Activated CD4-positive, alpha-beta T cell treated with anti-CD3 and anti-CD28 coated beads for 4 hours (primary cell): ENCODE measurements around the gene LCN12.
A peak's percentile ranks its signal among the peaks of the same experiment; 100 is the strongest.
"Not testable (repeated sequence)": the region's sequence is repeated elsewhere in the genome, so short reads cannot be mapped to it uniquely, and the experiment has no call there.

Experiments used
- DNase-seq, 2 donors: peaks; one replicate each; pipeline ENCODE4 v3.0.0-alpha.2; 2020

LCN12 gene

DNA sequence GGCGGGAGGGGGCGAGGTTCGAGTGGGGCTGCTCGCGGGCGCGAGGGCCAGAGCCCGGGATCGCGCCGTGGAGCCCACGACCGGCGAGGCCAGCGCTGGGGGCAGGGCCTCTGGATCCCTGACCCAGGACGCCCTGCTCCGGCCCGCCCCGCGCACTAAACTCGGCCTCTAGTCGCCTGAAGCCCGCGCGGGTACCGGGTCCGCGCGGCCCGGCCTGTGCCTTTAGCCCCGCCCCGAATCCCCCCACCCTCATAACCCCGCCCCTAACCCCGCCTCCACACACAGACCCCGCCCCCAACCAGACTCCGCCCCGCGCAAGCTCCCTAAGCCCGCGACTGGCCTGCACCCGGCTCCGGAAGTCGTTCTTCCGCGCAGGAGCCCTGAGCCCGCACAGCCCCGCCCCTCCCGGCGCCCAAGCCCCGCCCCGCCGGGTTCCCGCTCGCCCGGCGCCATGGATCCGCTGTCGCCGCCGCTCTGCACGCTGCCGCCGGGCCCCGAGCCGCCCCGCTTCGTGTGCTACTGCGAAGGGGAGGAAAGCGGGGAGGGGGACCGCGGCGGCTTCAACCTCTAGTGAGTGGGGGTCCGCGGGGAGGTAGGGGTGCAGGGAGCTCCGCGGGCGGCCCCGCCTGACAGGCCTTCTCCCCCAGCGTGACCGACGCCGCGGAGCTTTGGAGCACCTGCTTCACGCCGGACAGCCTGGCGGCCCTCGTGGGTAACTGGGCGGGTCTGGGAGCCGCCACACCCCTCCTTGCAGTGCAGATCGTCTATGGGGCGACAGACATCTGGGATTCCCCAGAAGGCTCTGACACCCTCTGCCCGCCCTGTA, 40.1 kb downstream of the LCN12 start, which contains the start of gene PAXX:
Gene PAXX (plus strand): TSS at position 430 of the 826 bp plus-strand sequence. CDS start 22 bp downstream, at position 452.
- peak; percentile 91 to 93 for DNase-seq

DNA sequence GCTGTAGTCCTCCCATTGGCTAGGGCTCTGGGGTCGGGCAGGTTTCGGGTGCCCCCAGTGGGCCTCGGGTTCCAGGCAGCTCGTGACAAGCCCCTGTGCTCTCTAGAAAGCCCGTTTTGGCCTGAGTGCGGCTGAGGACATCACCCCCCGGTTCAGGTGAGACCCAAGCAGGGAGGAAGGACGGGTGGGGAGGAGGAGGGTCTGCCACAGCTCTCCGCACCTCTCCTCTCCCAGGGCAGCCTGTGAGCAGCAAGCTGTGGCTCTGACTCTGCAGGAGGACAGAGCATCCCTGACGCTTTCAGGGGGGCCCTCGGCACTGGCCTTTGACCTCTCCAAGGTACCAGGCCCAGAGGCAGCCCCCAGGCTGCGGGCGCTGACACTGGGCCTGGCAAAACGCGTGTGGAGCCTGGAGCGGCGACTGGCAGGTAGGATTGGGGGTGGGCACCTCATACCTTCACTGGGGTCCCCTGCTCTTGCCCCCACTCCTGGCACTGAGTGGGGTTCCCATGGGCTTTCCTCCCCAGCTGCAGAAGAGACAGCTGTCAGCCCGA, 40.8 kb downstream of the LCN12 start:
- DNase-seq, result no peak

DNA sequence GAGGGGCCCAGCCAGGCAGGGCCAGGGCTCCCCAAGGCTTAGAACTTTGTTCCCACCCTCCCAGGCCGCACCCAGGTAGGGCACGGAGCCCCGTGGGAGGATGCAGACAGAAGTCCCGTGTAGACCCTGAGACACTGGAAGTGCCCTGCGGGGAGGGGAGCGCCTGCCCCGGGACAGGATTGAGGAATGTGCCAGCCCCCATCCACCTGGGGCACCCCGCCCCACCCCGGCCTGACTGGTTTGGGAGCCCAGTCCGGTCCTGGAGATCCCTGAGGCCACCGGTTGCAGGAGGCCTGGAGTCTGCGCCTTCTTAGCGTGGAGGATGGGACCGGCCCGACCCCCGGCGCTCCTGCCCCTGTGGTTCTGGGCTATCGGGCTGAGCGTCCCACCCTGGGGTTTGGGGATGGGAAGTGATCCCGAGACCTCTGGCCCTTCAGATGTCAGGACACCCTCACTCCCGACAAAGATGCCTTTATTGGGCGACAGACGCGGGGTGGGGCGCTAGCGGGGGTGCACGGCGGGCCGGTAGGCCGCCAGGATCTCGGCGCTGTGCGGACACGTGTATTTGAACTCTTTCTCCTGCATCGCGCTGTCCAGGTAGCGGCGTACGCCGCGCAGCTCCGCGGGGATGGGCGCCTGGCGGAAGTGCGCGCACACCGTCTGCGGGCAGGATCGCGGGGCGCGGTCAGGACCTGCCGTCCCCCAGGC, 42.3 kb downstream of the LCN12 start:
- no peak for DNase-seq

DNA sequence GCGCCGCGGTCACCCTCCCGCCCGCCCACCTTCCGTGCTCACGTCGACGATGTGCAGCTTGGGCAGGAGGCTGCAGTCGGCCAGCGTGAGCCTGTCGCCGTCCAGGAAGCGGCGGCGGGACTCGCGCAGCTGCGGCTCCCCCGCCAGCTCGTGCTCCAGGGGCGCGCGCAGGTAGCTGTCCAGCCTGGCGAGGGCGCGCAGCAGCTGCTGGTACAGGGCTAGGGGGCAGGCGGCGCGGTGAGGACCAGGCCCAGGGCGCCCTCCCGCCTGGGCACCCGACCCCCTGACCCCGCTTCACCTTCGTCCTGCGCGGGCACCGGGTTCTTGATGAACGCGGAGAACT, 42.8 kb downstream of the LCN12 start:
- DNase-seq, result no peak

DNA sequence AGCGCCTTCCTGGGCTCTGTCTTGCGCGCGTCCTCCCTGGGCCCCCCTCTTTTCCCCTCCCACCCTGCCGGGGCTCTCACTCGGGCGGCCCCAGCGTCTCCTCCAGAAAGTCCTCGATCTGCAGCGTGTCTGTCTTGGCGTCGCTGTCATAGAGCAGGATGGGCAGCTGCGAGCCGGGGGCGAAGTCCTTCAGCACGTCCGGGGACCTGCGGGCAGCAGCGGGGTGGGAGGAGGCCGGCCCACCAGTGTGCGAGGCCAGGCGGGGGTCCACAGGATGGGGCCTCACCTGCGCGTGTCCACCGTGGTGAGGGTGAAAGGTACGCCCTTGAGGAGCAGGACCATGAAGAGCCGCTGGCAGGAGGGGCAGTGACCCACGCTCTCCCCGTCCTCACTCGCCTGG, 43.3 kb downstream of the LCN12 start:
- DNase-seq, result no peak

DNA sequence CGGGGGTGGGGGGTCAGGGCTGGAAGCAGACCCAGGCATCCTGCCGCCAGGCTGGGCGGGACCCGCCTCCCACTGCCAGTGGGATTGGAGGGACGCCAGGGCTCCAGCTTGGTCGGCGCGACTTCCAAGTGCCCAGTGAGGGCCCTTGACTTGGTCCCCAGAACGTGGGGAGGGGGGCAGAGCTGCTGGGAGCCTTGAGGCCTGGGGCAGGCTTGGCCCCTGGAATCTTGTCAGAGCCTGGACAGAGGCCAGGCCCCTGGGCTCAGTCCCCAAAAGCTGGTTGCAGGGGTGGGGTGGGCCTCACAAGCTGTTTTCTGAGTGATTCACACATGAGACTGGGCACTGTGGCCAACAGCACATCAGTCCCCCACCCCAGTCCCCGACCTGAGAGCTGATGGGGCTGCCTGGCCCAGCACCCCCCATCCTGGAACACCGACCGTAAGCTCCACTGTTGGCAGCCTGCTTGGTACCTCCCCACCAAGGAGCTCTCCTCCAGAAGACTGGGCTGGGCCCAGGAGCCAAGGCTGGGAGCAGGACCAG, 43.8 kb downstream of the LCN12 start:
- no peak for DNase-seq

DNA sequence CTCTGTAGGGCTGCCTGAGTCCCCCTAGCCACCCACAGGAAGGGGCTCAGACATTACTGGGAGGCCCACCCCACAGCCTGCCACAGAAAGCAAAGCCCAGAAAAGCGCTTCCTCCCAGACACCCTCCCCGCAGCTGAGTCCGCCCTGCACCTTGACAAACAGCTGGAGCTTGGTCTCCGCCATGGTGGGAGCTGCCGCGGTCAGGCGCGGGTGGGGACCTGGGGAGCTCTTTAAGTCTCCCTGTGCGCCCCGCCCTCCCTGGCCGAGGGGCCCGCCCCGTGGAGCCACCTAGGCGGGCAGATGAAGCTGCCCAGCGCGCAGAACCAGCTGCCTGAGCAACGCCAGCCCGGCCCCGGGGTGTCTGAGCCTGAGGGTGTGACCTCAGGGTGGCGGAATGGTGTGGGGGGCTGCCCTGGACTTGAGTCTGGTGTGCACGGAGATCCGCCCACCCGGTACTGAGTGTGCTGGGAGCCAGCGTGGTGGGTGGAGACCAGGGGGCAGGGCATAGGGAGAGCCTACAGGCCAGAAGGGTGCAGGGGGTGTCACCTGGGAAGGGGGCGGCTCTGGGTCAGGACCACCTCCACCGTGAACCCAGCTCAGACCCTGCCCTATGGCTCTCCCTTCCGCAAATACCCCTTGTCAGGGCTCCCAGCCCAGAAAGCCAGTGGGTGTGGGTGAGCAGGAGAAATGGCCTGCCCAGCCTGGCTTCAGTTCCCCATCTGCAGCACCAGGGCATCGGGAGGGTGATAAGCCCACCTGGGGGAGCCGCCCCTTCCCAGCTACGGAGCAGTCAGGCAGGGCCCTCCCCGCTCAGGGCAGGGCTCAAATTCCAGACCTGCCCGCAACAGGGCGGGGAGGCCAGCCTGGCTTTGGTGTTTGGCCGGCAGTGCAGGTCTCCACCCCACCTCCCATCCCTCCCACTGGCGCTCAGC, 44.6 kb downstream of the LCN12 start, which contains the start of gene CLIC3:
Gene CLIC3 (minus strand): TSS at position 208 of the 932 bp plus-strand sequence. CDS start 25 bp downstream, at position 183.
- peak; percentile 22 to 45 for DNase-seq

DNA sequence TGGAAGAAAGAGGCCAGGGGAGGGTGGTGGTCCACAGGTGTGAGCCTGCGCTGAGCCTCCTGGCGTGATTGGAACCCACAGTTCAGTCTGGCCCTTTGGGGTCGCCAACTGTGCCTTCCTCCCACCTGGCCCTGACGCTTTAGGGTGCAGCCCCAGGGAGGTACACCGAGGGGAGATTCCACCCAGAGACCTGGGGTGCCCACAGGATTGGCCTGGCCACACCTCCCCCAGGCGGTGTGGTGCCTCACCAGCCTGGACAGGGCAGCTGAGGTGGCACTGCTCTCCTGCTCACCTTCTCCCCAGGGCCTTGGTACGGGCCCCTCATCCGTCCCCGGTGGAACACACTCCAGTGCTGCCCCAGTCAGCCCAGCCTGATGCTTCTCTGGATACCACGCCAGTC, 45.3 kb downstream of the LCN12 start:
- no peak for DNase-seq

DNA sequence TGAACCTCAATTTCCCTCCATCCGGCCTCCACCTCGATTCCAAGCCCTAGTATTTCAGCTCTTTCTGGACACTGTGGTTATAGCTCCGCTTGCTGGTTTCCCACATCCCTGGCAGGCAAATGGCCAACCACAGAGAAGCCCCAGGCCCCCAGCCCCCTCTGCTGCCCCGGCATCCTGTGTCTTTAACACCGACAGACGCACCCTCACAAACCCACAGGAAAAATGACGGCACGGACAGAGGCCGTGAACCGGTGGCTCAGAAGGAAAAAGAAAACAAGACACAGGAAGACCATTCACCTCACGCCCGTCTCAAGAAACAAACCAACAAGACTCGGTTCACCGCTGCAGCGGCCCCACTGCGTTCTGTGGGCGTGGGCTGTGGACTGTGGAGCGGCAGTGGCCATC, 45.8 kb downstream of the LCN12 start:
- no peak for DNase-seq

DNA sequence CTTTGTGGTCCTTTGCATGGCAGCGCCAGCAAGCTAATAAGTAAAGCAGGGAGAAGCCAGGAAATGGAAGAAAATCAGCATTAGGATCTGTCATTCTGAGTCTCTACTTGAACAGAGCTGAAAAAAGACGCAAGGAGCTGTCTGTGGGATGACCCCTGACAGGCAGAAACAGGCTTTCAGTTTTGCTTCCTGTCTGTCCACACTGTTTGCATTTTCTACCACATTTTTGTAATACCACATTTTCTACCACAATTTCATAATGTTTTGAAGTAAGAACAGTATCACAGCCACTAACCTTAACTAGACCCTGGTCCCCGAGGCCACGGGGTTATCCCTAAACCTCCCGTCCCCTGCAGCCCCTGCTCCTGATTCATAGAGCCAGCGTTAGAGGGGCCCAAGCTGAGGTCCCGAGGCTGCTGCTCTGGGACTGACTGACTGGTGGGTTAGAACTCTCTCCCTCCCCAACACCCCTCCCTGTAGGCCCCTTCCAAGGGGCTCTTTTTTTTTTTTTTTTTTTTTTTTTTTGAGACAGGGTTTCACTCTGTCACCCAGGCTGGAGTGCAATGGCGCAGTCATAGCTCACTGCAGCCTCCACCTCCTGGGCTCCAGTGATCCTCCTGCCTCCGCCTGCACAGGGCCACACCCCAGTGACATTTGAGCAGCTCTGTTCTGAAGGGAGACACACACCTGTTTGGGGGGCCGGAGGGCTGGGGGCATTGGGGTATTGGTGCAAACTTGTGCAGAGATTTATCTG, 48.3 kb downstream of the LCN12 start:
- no peak for DNase-seq

DNA sequence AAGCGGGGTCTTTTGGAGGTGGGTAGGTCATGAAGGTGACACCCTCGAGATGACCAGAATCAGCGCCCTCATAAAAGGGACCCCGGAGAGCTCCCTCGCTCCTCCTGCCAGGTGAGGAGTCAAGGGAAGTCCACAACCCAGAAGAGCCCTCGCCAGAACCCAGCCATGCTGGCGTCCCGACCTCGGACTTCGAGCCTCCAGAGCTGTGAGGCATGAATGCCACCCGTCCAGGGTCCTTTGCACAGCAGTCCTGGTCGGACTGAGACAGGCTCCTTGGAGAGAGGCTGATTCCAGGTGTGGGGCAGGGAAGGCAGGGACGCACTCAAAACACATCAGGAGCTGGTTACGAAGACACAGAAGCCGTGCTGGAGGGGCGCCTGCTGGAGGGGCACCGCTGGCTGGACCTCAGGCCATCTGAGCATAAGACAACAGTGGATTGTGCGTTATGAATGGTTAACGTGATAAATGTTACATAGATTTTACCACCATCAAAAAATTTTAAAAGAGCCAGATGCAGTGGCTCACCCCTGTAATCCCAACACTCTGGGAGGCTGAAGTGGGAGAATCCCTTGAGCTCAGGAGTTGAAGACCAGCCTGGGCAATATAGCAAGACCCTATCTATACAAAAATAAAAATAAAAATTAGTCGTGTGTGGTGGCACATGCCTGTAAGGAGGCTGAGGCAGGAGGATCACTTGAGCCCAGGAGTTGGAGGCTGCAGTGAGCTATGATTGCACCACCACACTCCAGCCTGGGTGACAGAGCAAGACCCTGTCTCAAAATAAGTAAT, 50.0 kb downstream of the LCN12 start:
- DNase-seq, result no peak

DNA sequence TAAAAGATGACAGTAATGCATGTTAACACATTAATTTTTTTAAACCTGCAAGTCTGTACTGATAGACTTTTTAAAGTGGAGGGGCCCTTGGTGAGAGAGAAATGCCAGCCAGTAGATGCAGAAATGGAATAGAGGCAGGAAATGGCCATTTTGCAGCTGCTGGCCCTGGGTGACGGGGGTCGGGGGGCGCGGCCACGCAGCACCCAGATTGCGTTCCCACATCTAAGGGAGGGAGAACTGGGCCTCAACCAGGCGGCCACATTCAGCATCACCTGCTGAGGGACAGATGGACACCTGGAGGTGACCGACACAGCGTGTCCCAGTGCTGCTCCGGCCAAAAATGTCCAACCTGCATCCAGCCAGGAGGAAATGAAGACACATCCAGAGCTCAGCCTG, 50.6 kb downstream of the LCN12 start:
- DNase-seq, result no peak

DNA sequence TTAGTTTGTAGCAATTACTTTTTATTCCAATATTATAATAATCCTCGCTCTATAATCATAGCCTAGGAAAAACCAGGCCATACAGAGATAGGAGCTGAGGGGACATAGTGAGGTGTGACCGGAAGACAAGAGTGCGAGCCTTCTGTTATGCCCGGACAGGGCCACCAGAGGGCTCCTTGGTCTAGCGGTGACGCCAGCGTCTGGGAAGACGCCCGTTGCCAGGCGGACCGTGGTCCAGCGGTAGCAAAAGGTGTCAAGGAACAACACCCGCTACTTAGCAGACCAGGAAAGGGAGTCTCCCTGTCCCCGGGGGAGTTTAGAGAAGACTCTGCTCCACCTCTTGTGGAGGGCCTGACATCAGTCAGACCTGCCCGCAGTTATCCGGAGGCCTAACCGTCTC, 52.2 kb downstream of the LCN12 start:
- DNase-seq, result not testable (repeated sequence)
